NCI-H524 (cell line): Measurements from ENCODE around the gene CORO2A.
"Not testable (repeated sequence)": the region's sequence is repeated elsewhere in the genome, so short reads cannot be mapped to it uniquely, and the experiment has no call there.

Experiments
- DNase-seq, 2 experiments: peaks; one replicate each; lab custom pipeline; 2025; lab: John Stamatoyannopoulos, UW

CORO2A gene

DNA sequence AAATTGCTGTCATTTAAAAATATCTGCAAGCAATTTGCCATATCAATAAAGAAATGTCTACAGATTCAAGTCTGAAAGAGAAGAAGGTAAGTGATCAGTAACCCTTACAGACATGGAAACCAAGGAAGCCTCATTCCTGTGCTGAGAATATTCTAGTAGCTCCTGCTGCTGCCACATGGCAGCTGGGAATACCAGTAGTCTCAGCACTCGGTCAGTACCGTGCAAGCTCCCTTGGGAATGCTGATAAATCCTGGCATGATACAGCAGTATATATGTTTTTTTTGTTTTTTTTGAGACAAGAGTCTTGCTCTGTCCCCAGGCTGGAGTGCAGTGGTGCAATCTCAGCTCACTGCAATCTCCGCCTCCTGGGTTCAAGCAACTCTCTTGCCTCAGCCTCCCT is 108.0 kb downstream of the CORO2A start:
- no peak for DNase-seq

DNA sequence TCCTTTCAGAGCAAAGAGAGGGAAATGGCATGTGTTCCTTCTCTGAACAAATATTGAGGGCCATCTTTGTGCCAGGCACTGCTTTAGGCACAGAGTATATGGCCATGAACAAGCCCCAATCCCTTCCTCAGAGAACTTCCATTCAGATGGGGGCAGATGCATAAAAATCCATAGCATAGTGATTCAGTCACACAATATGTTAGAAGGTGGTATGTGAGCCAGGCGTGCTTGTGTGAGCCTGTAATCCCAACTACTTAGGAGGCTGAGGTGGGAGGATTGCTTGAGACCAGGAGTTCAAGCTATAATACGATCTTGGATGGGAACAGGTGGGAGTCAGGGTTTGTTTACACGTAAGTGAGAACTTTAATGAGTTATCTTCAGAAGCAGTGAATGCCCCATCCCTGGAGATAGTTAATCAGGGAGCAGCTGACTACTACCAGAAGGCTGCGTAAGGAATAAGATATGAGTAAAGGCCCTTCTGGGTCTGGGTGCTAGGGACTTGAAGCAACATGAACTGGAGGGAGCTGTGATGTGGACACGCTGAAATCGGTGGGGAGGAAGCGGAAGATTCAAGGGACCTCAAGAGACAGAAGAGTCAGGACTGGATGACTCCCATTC is 108.8 kb downstream of the CORO2A start:
- peak in 1 of 2 experiments; percentile 55 for DNase-seq

DNA sequence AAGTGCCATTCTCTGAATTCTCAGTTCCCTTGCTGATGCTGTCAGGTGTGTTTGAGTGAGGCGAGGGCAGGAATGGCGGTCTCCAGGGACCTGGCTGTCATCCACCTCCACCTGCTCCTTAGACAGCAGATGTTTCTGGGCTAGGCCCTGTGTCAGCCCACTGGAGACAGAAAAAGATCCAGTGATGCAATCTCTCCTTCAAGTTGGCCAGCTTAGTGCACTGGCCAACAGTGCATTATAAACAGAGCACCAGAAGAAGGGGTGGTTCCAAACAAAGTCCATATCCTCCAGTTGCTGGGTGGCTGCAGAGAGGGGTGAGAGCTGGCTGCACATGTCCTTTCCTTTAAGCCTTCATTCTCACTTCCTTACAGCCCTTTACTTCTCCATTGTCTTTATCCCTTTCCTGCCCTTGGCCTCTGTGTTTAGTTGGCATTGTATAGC is 109.4 kb downstream of the CORO2A start:
- no peak for DNase-seq

DNA sequence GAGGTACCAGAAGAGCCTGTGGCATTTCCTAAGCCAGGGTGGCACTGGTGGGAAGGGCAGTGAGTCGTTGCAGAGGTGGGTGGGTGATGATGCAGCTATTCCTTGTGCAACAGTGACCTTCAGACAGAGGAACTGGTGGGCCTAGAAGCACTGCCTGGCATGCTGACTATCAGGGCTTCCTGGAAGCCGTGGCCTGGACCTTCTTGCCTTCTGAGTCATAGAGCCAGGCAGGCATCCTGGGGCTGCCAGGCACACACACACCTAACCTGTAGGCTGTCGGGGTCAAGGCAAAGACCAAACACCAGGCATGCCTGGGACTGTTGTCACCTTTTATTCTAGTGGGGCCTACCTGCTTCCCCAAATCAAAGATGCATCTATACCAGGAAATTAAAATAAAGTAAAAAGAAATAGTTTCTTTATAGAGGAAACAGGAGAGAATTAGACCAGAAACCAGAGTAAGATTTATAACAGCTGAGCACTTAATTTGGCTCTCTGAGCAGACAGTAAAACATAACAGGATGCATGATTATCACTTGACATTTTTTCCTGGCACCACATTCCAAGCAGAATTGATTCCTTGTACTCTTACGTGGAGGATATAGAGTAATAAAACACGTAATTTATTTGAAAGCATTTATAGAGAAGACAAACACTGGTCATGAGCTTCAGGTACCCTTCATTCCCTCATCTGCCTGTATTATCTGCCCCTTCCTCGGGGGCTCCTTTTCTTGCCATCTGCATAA is 110.8 kb downstream of the CORO2A start:
- no peak for DNase-seq

DNA sequence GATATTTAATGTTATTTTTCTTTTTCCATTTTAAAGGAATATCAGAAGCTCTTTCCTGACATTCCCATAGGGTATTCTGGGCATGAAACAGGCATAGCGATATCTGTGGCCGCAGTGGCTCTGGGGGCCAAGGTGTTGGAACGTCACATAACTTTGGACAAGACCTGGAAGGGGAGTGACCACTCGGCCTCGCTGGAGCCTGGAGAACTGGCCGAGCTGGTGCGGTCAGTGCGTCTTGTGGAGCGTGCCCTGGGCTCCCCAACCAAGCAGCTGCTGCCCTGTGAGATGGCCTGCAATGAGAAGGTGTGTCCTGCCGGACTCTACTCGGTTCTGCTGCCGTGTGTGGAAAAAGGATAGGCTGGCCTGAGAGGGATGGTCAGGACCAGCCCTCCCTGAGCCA is 111.7 kb downstream of the CORO2A start:
- no peak for DNase-seq

DNA sequence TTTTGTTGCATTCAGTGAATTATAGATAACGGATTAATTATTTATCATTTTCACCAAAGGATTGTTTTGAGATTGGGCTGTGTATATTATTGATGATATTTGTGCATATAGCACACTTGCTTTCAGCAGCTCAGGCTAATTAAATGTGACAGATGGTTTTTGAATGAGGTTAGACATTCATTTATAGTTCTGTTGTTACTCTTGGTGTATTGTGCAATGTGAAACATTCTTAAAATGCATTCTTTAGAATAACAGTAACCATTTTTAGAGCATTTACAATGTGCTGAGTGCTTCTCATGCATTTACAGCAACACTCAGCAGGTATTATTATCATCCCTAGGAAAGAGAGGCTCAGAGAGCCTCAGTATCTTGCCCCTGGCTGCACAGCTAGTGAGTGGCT is 112.1 kb downstream of the CORO2A start:
- no peak for DNase-seq

DNA sequence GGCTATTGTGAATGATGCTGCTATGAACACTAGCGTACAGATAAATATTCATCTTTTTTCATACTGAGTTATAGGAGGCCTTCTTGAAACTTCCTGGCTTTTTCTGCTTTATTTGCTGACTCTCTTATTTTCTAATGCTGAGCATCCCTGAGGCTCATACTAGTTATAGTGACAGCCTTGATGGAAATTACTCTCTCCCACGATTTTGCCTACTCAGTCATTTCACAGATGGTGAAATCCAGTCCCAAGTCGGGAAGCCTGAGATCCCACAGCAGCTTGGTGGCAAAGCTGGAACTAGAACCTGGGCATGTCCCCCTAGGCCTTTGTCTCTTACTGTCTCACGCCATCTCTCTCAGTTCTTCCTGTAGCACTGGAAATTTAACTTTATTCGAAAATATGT is 113.5 kb downstream of the CORO2A start:
- no peak for DNase-seq

DNA sequence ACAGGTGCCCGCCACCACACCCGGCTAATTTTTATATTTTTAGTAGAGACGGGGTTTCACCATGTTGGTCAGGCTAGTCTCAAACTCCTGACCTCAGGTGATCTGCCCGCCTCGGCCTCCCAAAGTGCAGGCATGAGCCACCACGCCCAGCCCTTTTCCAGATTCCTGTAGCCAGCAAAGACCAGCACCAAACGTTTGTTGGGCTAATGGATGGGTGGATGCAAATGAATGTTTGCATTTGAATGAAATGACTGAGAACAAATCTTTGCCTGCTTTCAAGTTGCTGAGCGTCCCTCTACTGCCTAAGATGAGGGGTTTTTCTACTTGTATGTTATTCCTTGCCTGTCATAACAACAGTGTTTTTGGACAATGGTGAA is 115.9 kb downstream of the CORO2A start:
- DNase-seq, result not testable (repeated sequence)

DNA sequence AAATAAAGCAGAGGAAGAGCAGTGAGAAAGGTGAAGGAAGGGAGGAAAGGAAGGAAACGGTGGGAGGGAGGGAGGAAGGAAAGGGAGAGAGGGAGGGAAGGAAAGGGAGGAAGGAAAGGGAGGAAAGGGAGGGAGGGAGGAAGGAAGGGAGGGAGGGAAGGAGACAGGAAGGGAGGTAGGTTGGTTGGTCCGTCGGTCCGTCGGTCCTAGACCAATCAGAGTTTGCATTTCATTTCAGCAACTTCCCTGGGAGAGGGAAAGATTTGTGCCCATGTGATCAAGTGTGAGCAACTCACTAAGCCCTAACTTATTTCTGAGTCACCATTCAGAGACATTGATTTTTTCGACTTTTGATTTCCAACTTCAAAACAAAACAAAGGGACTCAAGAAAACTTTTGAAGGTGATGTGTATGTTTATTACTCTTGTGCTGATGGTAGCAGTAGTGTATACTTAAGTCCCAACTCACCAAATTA is 117.1 kb downstream of the CORO2A start:
- DNase-seq, result no peak

DNA sequence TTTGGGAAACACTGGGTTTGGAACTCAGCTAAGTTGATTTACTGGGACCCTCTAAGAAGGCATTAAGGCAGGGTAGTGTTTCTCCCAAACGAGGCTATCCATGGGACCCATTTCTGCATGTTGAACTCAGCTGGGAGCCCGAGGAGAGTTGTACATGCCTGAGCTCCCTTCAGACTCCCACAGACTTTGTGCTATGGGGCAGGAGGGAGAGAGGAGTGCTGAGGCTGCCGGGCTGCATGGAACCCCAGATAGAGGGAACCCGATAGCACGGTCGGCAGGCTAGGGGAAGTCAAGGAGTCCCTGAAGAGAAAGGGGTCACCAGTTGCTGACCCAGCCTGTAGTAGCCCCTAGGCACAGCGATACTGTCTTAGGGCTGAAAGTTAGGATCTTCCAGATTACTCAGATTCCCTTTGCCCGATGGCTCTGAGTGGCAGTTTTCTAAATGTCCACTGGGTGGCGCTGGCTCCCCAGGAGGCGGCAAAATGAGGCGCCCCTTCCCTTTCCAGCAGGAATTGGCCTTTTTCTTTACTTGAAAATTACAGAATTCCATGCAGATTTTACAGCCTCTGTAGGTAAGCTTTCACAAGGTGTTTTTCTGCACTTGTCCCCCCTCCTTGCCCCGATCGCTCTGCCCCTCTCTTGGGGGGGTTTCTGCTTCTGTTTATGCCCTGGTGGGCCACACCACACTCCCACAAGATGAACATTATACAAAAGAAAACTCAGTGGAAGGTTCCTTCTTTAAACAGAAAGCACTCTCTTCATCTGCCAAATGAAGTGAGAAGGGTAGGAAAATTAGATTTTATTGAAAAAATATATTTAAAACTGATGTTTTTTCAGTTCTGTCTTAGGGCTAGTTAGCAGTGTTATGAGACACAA is 118.1 kb downstream of the CORO2A start:
- DNase-seq, result peak in 1 of 2 experiments; percentile 69

DNA sequence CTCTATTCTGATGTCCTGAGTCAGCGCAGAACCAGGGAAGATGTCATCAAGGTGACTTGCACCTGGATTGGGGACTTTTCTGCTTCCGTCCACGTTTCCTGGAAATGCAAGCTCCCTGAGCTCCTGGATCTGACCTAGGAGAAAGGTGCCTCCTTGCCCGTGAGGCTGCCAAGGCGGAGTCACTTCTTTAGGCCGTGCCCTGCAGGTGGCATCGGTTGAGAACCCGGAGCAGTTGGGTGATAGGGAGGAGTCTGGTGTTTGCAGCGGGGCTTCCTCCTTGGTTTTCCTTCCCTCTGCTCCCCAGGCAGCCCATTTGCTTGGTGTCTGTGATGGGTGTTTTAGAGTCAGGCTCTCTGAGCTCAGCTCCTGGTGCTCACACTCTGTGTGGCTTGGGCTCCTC is 120.7 kb downstream of the CORO2A start:
- no peak for DNase-seq
